ENCODE data around the gene SYT9.
"Not testable (repeated sequence)": the region's sequence is repeated elsewhere in the genome, so short reads cannot be mapped to it uniquely, and the experiment has no call there.

The SYT9 gene

GRCh38 chr11:7275133-7275532 lies 23.4 kb downstream of the SYT9 start:
- no peak for DNase-seq

GRCh38 chr11:7278314-7278917 lies 26.7 kb downstream of the SYT9 start:
- no peak for DNase-seq

- peak in 1 of 14 donors; percentile 25 for DNase-seq
Observed at GRCh38 chr11:7279676-7280075, 28.0 kb downstream of the SYT9 start.

- no peak for DNase-seq
Observed at GRCh38 chr11:7281079-7281478, 29.4 kb downstream of the SYT9 start.

- no peak for DNase-seq
Observed at GRCh38 chr11:7281809-7282208, 30.1 kb downstream of the SYT9 start.

- no peak for DNase-seq
Observed at GRCh38 chr11:7286178-7286577, 34.5 kb downstream of the SYT9 start.

- no peak for DNase-seq
Observed at GRCh38 chr11:7291100-7291829, 39.6 kb downstream of the SYT9 start.

- DNase-seq: no peak
Observed at GRCh38 chr11:7292922-7293321, 41.2 kb downstream of the SYT9 start.

- DNase-seq: no peak
Observed at GRCh38 chr11:7299393-7299792, 47.7 kb downstream of the SYT9 start.

GRCh38 chr11:7300281-7300680 lies 48.6 kb downstream of the SYT9 start:
- no peak for DNase-seq

- no peak for DNase-seq
Observed at GRCh38 chr11:7303146-7303545, 51.4 kb downstream of the SYT9 start.

- DNase-seq: no peak
Observed at GRCh38 chr11:7306900-7307299, 55.2 kb downstream of the SYT9 start.

GRCh38 chr11:7307836-7308235 lies 56.1 kb downstream of the SYT9 start:
- DNase-seq: no peak

- no peak for DNase-seq
Observed at GRCh38 chr11:7311903-7312302, 60.2 kb downstream of the SYT9 start.

GRCh38 chr11:7314811-7315604 lies 63.3 kb downstream of the SYT9 start:
- peak in 1 of 14 donors; percentile 45 for DNase-seq

GRCh38 chr11:7319501-7319900 lies 67.8 kb downstream of the SYT9 start:
- DNase-seq: no peak

GRCh38 chr11:7320306-7320705 lies 68.6 kb downstream of the SYT9 start:
- DNase-seq: peak in 1 of 14 donors; percentile 32

- DNase-seq: peak in 6 of 14 donors; percentile 6 to 76 (median 12)
Observed at GRCh38 chr11:7321473-7322450, 70.1 kb downstream of the SYT9 start.

GRCh38 chr11:7332451-7332850 lies 80.7 kb downstream of the SYT9 start:
- peak in 1 of 14 donors; percentile 80 for DNase-seq

- peak in 1 of 14 donors; percentile 72 for DNase-seq
Observed at GRCh38 chr11:7332962-7333361, 81.3 kb downstream of the SYT9 start.

- not testable (repeated sequence) for DNase-seq
Observed at GRCh38 chr11:7335442-7335841, 83.7 kb downstream of the SYT9 start.

- DNase-seq: no peak
Observed at GRCh38 chr11:7341551-7341950, 89.8 kb downstream of the SYT9 start.

Measured in C1 segment of cervical spinal cord (tissue), 14 donors.